Measurements from ENCODE around the gene GHRH.

GRCh38 chr20:37201827-37202162 is 59.8 kb downstream of the GHRH start:
- TF ChIP-seq CTCF (IDR thresholded peaks at IDR 0.05) (no peak), POLR2AphosphoS5 (IDR thresholded peaks at IDR 0.05; ENCODE audit: low read depth, low read length) (no peak), TCF7L2 (IDR thresholded peaks at IDR 0.05; ENCODE audit: low read depth, low read length) (no peak), REST (IDR thresholded peaks at IDR 0.05; ENCODE audit: insufficient read depth in 1 of 2, low read depth in 2 of 2, low read length in 1 of 2) (no peak)
